NOMO-1 (cell line): ENCODE data around the gene LGR5.
A peak's percentile ranks its signal among the peaks of the same experiment; 100 is the strongest.

Experiments used
- DNase-seq, 2 experiments: peaks; one replicate each; lab custom pipeline; 2025; ENCODE audit not compliant: unreplicated experiment in 2 of 2; lab: John Stamatoyannopoulos, UW

The LGR5 gene

DNA sequence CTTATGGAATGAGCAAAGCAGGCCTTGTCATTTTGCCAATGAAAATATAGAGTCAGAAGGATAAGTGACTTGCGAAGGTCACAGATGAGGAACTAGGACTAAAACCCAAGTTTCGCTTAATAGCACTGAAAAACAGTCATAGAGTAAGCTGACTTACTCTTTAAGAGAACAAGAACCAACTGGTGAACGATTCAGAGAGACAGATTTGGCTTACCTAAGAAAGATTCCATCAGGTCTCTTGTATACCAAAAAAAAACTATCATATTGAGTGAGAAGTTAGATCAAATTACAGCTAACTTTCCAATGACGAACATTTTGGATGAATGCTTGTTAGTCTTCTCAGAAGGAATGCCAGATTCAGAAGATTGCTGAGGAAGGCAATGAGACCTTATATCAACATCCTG is 149.9 kb downstream of the LGR5 start:
- peak in 1 of 2 experiments; percentile 8 for DNase-seq

DNA sequence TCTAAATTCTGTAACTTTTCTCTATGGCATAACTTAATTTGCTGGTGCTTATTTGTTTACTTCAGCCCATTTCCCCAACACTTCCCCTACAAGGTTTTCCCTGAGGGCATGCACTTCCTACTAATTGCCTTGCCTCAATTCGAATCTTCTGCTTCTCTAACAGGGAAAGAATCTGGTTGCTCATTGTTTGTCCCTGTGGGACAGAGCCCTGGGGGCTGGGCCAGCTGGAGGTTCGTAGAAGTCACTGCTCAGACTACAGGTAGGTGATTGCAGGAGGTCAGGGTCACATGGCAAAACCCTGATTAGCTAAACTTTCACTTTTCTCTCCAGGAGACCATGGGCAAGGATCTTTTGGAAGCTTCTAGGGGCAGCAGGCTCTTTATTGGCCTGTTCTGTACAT is 152.0 kb downstream of the LGR5 start:
- DNase-seq = no peak

DNA sequence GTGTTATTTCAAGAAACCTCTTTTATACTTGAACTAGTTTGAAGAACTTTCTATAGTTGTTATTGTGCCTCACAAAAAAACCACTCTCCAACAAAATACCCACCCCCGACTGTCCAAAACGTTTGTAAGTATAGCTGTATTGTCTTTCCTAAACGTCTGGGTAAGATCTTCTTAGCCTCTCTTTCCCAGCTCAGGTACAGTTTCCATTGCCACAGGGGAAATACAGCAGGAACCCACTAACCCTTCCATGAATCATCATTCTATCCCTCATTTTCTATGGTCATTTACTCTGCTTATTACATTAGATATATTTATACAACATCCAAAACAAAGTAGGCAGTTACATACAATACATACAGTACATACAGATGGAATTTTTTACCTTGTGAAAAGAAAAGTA is 153.2 kb downstream of the LGR5 start:
- DNase-seq = no peak

DNA sequence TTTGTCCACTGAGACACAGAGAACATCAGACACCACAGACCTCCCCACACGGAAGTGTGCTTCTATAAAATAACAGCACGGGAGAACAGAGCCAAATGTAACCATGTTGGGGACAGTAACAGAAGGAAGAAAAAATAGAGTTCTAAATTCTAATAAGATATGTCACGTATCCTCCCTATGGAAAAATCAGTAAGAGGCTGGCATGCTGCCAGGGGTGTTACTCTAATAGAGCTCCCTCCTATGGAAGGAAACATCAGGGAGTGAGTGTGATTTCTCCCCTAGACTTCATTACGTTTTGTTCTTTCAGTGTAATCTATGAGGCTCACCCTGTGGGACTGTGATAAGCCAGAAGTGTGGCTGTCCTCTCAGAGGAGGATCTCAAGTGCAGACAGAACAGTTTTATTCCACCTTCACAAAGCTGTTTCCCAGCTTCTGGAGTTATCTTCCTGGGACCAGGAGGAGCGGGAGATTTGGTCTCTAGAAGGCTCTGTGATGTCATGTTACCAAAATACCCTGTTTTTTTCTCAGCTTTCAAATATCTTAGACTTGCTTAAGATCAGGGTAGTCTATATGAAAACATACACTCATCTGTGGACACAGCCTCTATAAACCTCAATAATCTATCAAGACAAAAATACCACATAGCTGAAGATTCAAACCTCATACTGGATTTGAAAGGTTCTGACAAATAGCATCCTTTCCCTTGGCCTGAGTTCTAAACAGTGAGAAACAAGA is 154.8 kb downstream of the LGR5 start:
- DNase-seq = no peak

DNA sequence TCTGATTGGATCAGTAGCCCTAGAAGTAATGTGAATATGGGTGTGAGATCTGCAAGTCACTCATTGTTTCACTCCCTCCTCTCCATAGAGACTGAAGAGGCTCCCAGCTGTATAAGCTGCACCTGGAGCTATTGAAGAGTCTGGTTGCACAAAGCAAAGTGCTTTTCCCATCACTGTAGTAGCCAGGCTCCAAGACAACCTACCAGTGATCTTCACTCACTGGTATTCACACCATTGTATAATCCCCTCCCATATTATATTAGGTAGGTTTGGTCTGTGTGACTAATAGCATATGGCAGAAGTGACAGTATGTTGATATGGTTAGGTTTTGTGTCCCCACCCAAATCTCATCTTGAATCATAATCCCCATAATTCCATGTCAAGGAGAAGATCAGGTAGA is 159.6 kb downstream of the LGR5 start:
- no peak for DNase-seq

DNA sequence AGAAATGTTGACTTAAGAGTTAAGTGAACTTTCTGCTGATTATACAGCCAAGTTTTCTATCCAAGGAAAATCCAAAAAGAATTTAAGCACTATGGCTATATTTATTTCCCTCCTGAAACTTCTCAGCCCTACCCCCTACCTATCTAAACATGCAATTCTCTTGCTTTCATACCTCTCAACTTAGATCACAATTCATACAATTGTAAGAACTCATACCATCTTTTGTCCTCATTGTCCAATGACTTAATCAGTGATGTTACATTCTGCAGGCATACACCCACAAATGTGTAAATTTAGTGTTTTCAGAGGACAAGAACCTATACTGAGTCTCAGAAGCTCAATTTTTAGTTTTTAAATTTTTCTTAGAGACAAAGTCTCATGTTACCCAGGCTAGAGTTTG is 161.9 kb downstream of the LGR5 start:
- DNase-seq = no peak

DNA sequence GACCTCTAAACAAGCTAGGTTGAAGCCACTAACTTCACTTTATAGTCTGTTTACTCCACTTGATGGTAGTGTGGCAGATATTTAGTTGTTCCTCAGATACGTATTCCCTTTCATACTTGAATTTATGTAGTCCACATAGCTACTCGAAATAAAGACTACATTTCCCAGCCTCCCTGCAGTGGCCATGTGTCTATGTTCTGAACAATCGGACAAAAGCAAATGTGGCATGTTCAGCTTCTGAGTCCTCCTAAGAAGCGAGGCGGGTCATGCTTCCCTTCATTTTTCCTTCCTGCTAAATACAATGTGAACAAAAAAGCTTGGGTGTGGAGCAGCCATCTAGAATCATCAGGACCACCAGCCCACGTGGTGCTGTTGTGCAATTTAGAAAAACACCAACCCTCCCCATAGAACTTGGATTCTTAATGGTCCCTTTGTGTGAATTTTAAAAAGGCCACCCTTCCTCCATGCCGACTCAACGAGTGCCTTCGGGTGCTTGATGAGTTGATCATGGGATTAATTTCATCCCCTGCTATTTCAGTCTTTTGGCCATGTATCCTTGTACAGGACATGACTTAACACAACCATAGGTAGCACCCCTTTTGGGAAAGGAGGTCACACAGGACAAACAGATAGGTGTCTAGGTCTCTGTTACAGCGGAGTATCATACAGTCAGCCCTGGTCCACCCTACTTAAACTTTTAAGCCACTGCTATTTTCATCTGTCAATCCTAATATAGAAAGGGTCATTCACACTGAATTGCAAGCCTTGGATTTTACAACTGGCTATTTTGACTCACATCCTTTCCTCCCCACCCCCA is 163.4 kb downstream of the LGR5 start:
- no peak for DNase-seq

DNA sequence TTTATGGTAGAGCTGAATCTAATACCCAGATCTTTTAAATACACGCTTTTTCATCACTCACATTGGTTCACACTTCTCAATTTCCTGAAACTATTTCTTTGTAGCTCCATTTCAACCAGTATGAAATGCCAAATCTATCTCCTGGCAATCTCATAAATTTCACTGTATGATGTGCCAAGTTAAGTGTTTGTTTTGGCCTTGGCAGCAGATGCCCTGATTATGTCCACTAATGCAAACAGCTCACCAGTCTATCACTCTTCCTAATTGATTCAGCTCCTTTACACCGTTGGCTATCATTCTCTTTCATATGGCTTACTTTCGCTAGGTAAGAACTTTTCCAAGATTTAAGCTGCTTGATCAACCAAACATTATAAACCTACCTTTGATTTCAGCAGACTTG is 165.4 kb downstream of the LGR5 start:
- DNase-seq = no peak

DNA sequence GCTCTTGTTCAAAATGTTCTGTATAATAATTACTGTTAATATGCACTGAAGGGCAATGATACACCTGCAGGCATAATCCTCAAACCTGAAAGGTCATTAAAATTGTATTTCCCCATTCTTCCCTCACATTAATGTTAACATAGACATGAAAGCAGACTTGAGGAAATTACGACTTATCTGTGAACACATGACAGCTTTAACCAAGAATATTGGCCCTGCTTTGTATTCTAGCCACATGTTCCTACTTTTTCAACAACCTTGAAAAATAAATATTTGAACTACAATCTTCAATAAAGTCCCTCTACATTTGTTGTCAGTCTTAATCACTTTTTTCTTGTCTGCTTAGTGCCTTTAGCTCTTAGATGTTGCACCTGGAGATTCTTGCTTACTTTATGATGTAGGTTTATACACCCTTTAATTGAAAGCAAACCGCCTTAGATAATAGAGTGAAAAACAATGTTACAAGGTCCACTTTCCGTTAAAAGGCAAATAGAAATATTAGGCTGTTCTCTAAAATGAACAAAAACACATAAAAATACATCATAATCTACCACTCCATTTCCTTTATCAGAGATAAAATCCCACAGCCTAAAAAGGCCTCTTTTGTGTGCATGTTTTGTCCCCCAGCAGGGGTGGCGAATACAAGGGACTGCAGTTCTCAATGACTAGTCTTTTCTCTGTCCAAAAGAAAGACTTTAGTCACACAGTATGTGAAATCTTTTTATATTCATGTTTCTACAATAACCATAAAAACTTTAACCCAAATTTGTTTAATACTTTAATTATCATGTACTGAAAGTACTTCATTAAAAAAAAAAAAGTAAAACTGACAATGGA is 168.1 kb downstream of the LGR5 start:
- no peak for DNase-seq

DNA sequence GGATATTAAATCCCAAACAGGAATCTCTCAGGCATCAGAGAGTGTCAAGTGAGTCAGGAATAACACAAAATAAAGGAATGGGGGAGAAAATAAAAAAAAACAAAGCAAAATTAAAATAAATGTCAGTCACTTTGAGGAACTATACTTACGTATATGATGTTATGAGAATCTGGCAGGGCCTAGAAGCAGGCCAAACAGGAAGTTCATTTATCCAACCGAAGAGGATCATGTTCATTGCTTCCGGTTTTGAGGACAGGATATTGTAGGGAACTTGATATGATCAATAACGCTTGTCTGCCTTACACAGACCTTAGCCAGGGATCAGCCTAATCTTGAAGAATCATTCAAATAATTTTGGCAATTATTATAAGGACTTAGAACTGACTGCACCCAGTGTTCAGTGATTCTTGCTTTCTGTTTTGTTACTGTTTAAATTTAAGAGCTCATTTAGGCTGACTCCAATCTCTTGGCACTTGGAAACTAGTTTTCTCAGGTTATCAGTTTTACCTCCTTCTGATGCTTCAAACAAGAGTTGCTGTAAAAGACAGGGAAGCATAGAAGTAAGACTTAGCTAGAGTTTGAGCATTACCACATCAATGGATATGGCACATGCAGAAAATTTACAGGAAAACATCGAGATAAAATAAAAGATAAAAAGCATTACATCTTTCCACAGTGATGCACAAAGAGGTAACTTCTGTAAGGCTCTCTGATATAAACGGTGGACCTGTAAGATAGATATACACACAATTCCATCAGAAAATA is 170.6 kb downstream of the LGR5 start:
- no peak for DNase-seq

DNA sequence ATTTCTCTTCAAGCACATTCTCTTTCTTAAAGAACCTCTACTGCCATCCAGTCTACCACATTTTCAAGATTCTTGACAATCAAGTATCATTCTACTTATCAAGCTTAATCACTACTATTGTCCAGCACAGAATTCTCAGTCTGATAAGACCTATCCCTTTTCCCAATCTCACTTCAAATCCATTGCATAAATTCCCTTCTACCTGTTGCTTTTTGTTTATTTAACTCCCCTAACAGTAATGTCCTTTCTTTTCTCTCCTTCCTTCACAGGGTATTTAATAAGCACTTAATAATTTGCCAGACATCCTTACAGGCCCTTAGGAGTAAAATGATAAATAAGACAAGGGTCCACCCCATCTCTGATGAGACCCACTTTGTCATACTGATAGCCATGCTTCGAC is 182.3 kb downstream of the LGR5 start:
- no peak for DNase-seq

DNA sequence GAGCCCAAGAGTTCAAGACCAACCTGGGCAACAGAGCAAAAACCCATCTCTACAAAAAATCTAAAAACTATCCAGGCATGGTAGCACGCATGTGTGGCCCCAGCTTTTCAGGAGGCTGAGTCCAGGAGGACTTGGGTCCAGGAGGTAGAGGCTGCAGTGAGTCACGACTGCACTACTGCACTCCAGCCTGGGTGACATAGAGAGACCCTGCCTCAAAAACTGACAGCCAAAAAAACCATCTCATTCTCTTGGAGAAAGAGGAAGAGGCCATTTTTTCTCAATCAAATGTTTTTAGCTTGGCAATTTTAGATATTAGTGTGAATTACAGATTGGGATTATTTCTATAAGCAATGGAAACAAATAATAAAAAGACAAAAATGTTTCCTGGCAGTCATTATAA is 185.9 kb downstream of the LGR5 start:
- no peak for DNase-seq

DNA sequence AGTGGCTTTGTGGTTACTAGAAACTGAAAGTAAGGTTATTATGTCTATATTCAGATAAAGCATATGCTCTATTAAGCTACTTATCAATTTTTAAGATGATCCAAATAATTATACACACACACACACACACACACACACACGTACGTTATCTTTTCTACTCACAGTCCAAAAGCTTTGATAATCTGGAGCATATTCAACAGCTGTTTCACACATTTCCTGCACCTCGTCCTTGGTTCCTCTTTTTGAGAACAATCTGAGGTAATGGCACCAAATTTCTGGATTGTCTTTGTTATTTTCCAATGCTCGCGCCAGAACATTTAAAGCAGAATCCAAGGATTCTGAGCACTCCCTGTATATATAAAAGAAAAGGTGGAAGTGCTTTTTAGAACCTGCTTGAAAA is 186.5 kb downstream of the LGR5 start:
- DNase-seq = peak; percentile 12 to 67

DNA sequence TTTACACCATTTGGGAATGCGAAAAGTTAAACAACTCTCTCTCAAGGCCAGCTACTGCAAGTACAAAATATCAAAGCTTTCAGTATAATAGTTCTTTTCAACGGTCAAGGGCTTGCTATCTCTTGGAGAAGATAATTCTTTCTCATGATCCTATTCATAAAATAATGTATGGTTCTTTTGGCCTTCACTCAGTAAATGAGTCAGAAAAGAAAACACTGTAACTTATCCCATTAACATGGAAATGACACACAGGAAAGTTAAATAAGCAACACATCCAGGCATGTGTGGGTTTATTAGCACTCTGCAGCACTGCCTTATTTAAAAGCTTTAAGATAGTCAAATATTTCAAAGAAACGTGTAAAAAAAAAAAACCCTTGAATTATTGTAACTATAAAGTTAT is 187.2 kb downstream of the LGR5 start:
- no peak for DNase-seq

DNA sequence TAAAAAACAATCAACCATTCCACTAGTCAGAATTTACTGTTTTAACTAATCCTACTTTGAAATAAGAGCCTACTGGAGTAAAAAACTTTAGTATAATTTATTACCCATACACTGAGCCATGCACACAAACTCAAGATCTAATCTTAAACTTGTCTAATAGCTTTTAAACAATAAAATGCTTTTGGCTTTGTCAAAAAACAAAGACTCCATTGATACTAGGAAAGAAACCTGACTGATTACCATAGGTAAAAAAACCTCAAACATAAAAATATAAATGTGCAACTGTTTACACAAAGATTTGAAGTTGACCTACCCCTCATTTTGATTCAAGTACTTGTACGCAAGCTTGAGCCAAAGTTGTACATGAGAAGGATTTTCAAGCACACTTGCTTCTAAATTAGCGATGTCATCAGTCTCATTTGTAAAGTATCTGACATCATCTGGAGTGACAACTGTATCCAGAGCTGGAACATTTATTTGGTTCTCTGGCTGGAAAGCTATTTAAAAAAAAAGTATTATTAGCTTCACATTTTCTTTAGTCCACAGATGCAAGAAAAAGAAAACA is 187.9 kb downstream of the LGR5 start:
- DNase-seq = no peak
